Right renal pelvis (tissue), 4 donors: ENCODE results near the gene ANO1. TPM values are rescaled to one million over a fixed set of nuclear protein-coding genes. Genes with fewer than 3 reads are reported as not detected.

Source experiments
- DNase-seq, 4 donors: peaks; one replicate each; pipeline ENCODE4 v3.0.0-alpha.2; 2013; ENCODE audit warnings: low read depth in 4 of 4, low spot score in 3 of 4, missing footprints in 1 of 4
- polyA plus RNA-seq, 4 donors: library from polyadenylated mRNA; unstranded; fragments of 120-200 nt; gene quantifications; one replicate each; pipeline ENCODE4 v1.2.1, GENCODE V29; 2013; ENCODE audit not compliant: insufficient read length in 4 of 4

The ANO1 gene
- polyA plus RNA-seq, 4 donors, result 12.3 to 17.6 (median 15.3) TPM

- DNase-seq, result no peak
These were observed 13.5 kb downstream of the ANO1 start for GRCh38 chr11:70091638-70092037.

GRCh38 chr11:70092959-70093715, 15.0 kb downstream of the ANO1 start:
- DNase-seq, result peak in 3 of 4 donors; percentile 77 to 80 (median 78)

GRCh38 chr11:70095541-70096252, 17.6 kb downstream of the ANO1 start:
- no peak for DNase-seq

- no peak for DNase-seq
These were observed 19.9 kb downstream of the ANO1 start for GRCh38 chr11:70097783-70098563.

- DNase-seq, result no peak
These were observed 20.8 kb downstream of the ANO1 start for GRCh38 chr11:70098936-70099335.

GRCh38 chr11:70099578-70100279, 21.6 kb downstream of the ANO1 start:
- DNase-seq, result no peak

- DNase-seq, result no peak
These were observed 22.1 kb downstream of the ANO1 start for GRCh38 chr11:70100280-70100603.

GRCh38 chr11:70100791-70101190, 22.7 kb downstream of the ANO1 start:
- no peak for DNase-seq

- peak in 1 of 4 donors; percentile 69 for DNase-seq
These were observed 25.3 kb downstream of the ANO1 start for GRCh38 chr11:70103256-70103975.

GRCh38 chr11:70104419-70104818, 26.3 kb downstream of the ANO1 start:
- no peak for DNase-seq

GRCh38 chr11:70104961-70105360, 26.8 kb downstream of the ANO1 start:
- no peak for DNase-seq

GRCh38 chr11:70105369-70105754, 27.2 kb downstream of the ANO1 start:
- no peak for DNase-seq

- no peak for DNase-seq
These were observed 27.8 kb downstream of the ANO1 start for GRCh38 chr11:70105755-70106571.

- no peak for DNase-seq
These were observed 28.6 kb downstream of the ANO1 start for GRCh38 chr11:70106757-70107156.

- DNase-seq, result no peak
These were observed 29.1 kb downstream of the ANO1 start for GRCh38 chr11:70107191-70107590.

GRCh38 chr11:70107756-70108155, 29.6 kb downstream of the ANO1 start:
- DNase-seq, result no peak

GRCh38 chr11:70108250-70108649, 30.1 kb downstream of the ANO1 start:
- DNase-seq, result no peak

- no peak for DNase-seq
These were observed 30.9 kb downstream of the ANO1 start for GRCh38 chr11:70109006-70109405.

GRCh38 chr11:70109903-70110302, 31.8 kb downstream of the ANO1 start:
- DNase-seq, result no peak
